CD14-positive monocyte (primary cell): ENCODE measurements around the gene MAP1LC3B. TPM values are rescaled to one million over a fixed set of nuclear protein-coding genes. Genes with fewer than 3 reads are reported as not detected.

Source experiments
- DNase-seq, 3 donors: peaks; one replicate each; pipeline ENCODE4 v3.0.0-alpha.2; 2011 to 2022
- H2AFZ ChIP-seq: 2 replicates; pipeline ENCODE4 v1.6.0; 2012; ENCODE audit warnings: mild to moderate bottlenecking, low read depth, low read length, inconsistent platforms; ENCODE audit not compliant: insufficient read depth, poor library complexity, severe bottlenecking
- H3K27ac ChIP-seq, 2 donors: 1 replicate in 1 of 2; 2 replicates in 1 of 2; pipeline ENCODE4 v1.5.1; 2012 to 2013; ENCODE audit warnings: low read length in 2 of 2, control low read depth in 1 of 2, inconsistent platforms in 1 of 2, low read depth in 1 of 2, mild to moderate bottlenecking in 1 of 2
- H3K27me3 ChIP-seq, 2 donors: one replicate each; pipeline versions ENCODE4 v1.6.0 to v1.6.1; 2011 to 2013; ENCODE audit warnings: low read length in 2 of 2; ENCODE audit not compliant: control insufficient read depth in 2 of 2, insufficient read depth in 2 of 2
- H3K36me3 ChIP-seq, 2 donors: replicated peaks in 1 of 2; 1 replicate in 1 of 2; 2 replicates in 1 of 2; pipeline versions ENCODE4 v1.5.1 to v1.6.1; 2012 to 2013; ENCODE audit warnings: low read length in 2 of 2, control low read depth in 1 of 2, inconsistent platforms in 1 of 2, mild to moderate bottlenecking in 1 of 2; ENCODE audit not compliant: insufficient read depth in 2 of 2, control insufficient read depth in 1 of 2
- H3K4me1 ChIP-seq, 2 donors: 1 replicate in 1 of 2; 2 replicates in 1 of 2; pipeline versions ENCODE4 v1.5.1 to v1.6.1; 2012 to 2013; ENCODE audit warnings: low read length in 2 of 2, control low read depth in 1 of 2, inconsistent platforms in 1 of 2, mild to moderate bottlenecking in 1 of 2, moderate library complexity in 1 of 2; ENCODE audit not compliant: insufficient read depth in 2 of 2, control insufficient read depth in 1 of 2
- H3K4me2 ChIP-seq: replicated peaks from 2 replicates; pipeline ENCODE3; 2012; ENCODE audit warnings: low read length, moderate library complexity, mild to moderate bottlenecking; ENCODE audit not compliant: poor library complexity, severe bottlenecking; ENCODE audit errors: extremely low read depth
- H3K4me3 ChIP-seq, 3 experiments: fragments of 200-600 bp in 1 of 3; sonication (generic) in 1 of 3; replicated peaks in 1 of 3; 1 replicate in 2 of 3; 2 replicates in 1 of 3; pipeline ENCODE4 v1.5.1; 2011 to 2013; ENCODE audit warnings: low read length in 3 of 3, mild to moderate bottlenecking in 3 of 3, control low read depth in 2 of 3, low read depth in 2 of 3, inconsistent platforms in 1 of 3, moderate library complexity in 1 of 3
- H3K79me2 ChIP-seq: 2 replicates; pipeline ENCODE4 v1.6.0; 2012; ENCODE audit warnings: mild to moderate bottlenecking, control low read depth, inconsistent platforms, low read length, moderate library complexity; ENCODE audit not compliant: insufficient read depth
- H3K9ac ChIP-seq: 2 replicates; pipeline ENCODE4 v1.6.0; 2017; ENCODE audit warnings: low read length, mild to moderate bottlenecking; ENCODE audit not compliant: insufficient read depth, poor library complexity, severe bottlenecking
- H3K9me3 ChIP-seq, 2 donors: replicated peaks in 1 of 2; 1 replicate in 1 of 2; 2 replicates in 1 of 2; pipeline versions ENCODE4 v1.5.1 to v1.6.1; 2012 to 2013; ENCODE audit warnings: low read length in 2 of 2, control low read depth in 1 of 2; ENCODE audit not compliant: control insufficient read depth in 1 of 2, insufficient read depth in 1 of 2
- H4K20me1 ChIP-seq: 2 replicates; pipeline ENCODE4 v1.6.0; 2012; ENCODE audit warnings: mild to moderate bottlenecking, low read length, control low read depth, moderate library complexity; ENCODE audit not compliant: insufficient read depth
- H3K27ac Mint-ChIP-seq, 7 donors: one replicate each; pipeline ENCODE4 v1.8.0; 2020; ENCODE audit warnings: mild to moderate bottlenecking in 7 of 7, mixed read lengths in 7 of 7, moderate library complexity in 6 of 7, inconsistent platforms in 2 of 7
- H3K27me3 Mint-ChIP-seq, 3 donors: one replicate each; pipeline ENCODE4 v1.8.0; 2021 to 2022; ENCODE audit warnings: low read depth in 3 of 3, mild to moderate bottlenecking in 3 of 3, mixed read lengths in 3 of 3, moderate library complexity in 3 of 3, inconsistent platforms in 1 of 3
- H3K36me3 Mint-ChIP-seq, 2 donors: one replicate each; pipeline ENCODE4 v1.8.0; 2020; ENCODE audit warnings: mixed read lengths in 2 of 2, inconsistent platforms in 1 of 2, mild to moderate bottlenecking in 1 of 2
- H3K4me1 Mint-ChIP-seq: one replicate; pipeline ENCODE4 v1.8.0; 2020; ENCODE audit warnings: mild to moderate bottlenecking, mixed read lengths
- H3K4me3 Mint-ChIP-seq, 2 donors: one replicate each; pipeline ENCODE4 v1.8.0; 2020; ENCODE audit warnings: mild to moderate bottlenecking in 2 of 2, mixed read lengths in 2 of 2, moderate library complexity in 1 of 2
- H3K9me3 Mint-ChIP-seq, 7 donors: one replicate each; pipeline ENCODE4 v1.8.0; 2020 to 2022; ENCODE audit warnings: mixed read lengths in 7 of 7, mild to moderate bottlenecking in 6 of 7, moderate library complexity in 6 of 7, inconsistent platforms in 2 of 7
- WGBS: methylation state at CpG from one replicate; pipeline ENCODE4 v1.1.5; 2013; ENCODE audit warnings: missing lambda C conversion rate; ENCODE audit not compliant: insufficient coverage; 5-methylcytosine and 5-hydroxymethylcytosine counted together
- intact Hi-C, 2 donors: fragments of 100-400 bp; cut with micrococcal nuclease; formaldehyde crosslinking; loops; one replicate each; pipeline versions ENCODE4 v1.15.0 to v1.15.1; 2023
- polyA plus RNA-seq, 3 donors: library from polyadenylated mRNA; depleted of rRNA in 1 of 3; unstranded in 2 of 3; stranded (reverse) in 1 of 3; fragments of 300-500 nt in 2 of 3; fragments of >200 nt in 1 of 3; fragmentation: Illumina TruSeq in 2 of 3; gene quantifications; 1 replicate in 2 of 3; 2 replicates in 1 of 3; pipeline ENCODE4 v1.2.3, GENCODE V29; 2012 to 2021
- TF ChIP-seq, protein P1 (sequence below): fragments of 200-600 bp; IDR thresholded peaks from one replicate; pipeline ENCODE4 v1.8.0; 2022; ENCODE audit warnings: antibody characterized with exemption, mild to moderate bottlenecking

Gene MAP1LC3B
- polyA plus RNA-seq, 3 donors: 102 to 147 (median 140) TPM

DNA sequence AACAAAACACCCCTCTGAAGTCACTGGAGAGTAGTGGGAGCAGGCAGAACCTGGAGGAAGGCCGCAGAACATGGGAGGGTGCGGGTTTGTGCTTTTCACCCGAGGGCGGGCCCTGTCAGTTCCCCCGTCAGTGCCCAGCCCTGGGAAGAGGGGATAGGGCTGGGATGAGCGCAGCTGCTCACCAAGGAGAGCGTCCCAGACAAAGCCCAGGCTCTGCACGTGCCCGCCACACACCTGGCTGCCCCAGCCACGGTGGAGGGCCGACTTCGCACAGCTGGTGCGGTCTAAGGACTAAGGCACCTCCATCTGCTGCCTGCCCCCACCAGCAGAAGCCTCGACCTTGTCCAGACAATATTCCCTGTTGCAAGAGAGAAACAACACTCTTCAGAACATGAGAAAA, 61.2 kb downstream of the MAP1LC3B start:
- no peak for DNase-seq
- H3K27me3 Mint-ChIP-seq: peaks cover 0 to 2% (median 2%) of the 10 kb centered on the region in 3 donors
- intact Hi-C loops: no loop called here
- no peaks in the 10 kb centered on the region for H3K9me3 ChIP-seq
- no peak overlapping the region for H3K27ac ChIP-seq
- no peak overlapping the region for H3K4me3 ChIP-seq
- no peaks in the 10 kb centered on the region for H3K9me3 Mint-ChIP-seq
- H3K27me3 ChIP-seq: no peaks in the 10 kb centered on the region
- peaks cover 35 to 66% of the 10 kb centered on the region in 2 donors for H3K36me3 Mint-ChIP-seq
- no peaks in the 10 kb centered on the region for H4K20me1 ChIP-seq
- H3K4me1 Mint-ChIP-seq: no peaks in the 10 kb centered on the region
- H3K9ac ChIP-seq: no peak overlapping the region
- TF ChIP-seq, protein P1, sequence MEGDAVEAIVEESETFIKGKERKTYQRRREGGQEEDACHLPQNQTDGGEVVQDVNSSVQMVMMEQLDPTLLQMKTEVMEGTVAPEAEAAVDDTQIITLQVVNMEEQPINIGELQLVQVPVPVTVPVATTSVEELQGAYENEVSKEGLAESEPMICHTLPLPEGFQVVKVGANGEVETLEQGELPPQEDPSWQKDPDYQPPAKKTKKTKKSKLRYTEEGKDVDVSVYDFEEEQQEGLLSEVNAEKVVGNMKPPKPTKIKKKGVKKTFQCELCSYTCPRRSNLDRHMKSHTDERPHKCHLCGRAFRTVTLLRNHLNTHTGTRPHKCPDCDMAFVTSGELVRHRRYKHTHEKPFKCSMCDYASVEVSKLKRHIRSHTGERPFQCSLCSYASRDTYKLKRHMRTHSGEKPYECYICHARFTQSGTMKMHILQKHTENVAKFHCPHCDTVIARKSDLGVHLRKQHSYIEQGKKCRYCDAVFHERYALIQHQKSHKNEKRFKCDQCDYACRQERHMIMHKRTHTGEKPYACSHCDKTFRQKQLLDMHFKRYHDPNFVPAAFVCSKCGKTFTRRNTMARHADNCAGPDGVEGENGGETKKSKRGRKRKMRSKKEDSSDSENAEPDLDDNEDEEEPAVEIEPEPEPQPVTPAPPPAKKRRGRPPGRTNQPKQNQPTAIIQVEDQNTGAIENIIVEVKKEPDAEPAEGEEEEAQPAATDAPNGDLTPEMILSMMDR: no peak
- no peak overlapping the region for H3K4me3 Mint-ChIP-seq
- H3K36me3 ChIP-seq: peaks cover 7 to 33% of the 10 kb centered on the region in 2 donors
- H3K27ac Mint-ChIP-seq: no peak overlapping the region
- H2AFZ ChIP-seq: no peak overlapping the region
- 96% methylated on average over 12 of the region's 14 CpGs for WGBS
- no peak overlapping the region for H3K4me2 ChIP-seq
- no peaks in the 10 kb centered on the region for H3K4me1 ChIP-seq
- no peaks in the 10 kb centered on the region for H3K79me2 ChIP-seq

Other genes with a start within 250 kb of the MAP1LC3B start
- 1 to 10 TPM in 2 of 3 donors, under 1 TPM in 1; 0.89 to 1.9 (median 1.7) TPM for gene C16orf95, start 74.9 kb upstream of the MAP1LC3B start, polyA plus RNA-seq
- 1 to 10 TPM; 2.0 to 5.6 (median 3.3) TPM for gene FBXO31, start 8.6 kb upstream of the MAP1LC3B start, polyA plus RNA-seq
- gene ZCCHC14, start 100.7 kb downstream of the MAP1LC3B start, polyA plus RNA-seq: 1 to 10 TPM in 1 of 3 donors, under 1 TPM in 2; 0.11 to 4.0 (median 0.22) TPM
- not detected for gene JPH3, start 210.2 kb downstream of the MAP1LC3B start, polyA plus RNA-seq